GF-D8 (cell line): ENCODE results near the gene PSIP1.
"Not testable (repeated sequence)": the region's sequence is repeated elsewhere in the genome, so short reads cannot be mapped to it uniquely, and the experiment has no call there.

Source experiments
- DNase-seq: peaks from one replicate; lab custom pipeline; 2025; lab: John Stamatoyannopoulos, UW

The PSIP1 gene

GRCh38 chr9:15430920-15431844 lies 79.6 kb downstream of the PSIP1 start:
- DNase-seq = no peak

DNA sequence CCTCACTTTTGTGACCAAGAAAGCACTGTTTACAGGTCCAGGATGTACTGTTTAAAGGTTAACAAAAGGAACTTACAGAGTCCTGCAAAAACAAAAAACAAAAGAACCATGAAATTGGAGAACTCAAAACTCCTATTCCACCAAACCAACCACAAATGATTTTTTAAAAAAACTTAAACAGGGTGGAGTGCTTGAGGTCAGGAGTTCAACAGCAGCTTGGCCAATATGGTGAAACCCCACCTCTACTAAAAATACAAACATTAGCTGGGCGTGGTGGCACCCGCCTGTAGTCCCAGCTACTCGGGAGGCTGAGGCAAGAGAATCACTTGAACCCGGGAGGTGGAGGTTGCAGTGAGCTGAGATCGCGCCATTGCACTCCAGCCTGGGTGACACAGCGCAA lies 83.1 kb downstream of the PSIP1 start:
- not testable (repeated sequence) for DNase-seq

DNA sequence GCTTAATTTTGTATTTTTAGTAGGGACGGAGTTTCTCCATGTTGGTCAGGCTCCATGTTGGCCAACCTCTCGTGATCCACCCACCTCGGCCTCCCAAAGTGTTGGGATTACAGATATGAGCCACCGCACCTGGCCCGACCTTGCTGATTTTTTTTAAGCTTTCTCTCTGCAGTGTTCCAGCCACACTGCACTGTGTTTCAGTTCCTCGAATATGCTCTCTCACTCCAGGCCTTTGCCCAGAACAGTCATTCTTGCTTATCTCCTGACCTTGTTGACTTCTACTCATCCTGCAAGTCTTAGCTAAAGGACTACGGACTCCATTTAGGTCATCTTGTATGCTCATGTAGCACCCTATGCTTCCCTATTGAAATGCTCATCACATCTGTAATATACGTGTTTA lies 84.8 kb downstream of the PSIP1 start:
- no peak for DNase-seq

DNA sequence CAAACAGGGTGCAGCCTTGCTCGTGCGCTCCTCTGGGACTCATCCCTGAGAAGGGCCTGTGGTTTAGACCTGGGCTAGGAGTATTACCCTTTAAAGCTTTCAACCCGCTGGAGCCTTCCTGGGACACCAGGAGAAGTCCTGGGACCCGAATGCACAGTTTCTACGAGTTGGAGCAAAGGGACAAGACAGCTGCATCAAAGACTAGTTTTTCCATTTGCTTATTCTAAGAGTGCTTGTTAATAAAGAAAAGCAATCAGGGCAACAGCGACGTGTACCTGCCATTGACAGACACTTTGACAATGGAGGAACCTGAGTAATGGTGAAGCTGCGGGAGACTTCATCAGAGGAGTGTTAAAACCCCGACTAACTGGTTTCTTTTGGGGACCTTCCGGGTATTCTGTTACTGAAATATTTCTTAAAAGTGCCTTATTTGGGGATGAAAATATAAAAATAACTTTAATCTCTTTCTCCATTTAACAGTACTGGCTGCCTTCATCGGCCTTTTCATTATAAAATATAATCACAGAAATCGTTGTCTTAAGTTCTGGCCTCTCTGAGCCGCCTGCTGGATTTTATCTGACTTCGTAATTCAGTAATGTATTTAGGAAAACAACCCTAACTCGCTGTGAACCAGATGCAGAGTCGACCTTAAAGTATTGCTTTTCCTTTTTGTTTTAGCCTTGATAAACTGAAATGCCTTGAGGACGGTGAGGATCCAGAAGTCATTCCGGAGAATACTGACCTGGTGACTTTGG lies 87.4 kb downstream of the PSIP1 start:
- DNase-seq = no peak

GRCh38 chr9:15422372-15423230 lies 88.2 kb downstream of the PSIP1 start, which contains the start of gene SNAPC3:
Gene SNAPC3, plus strand, starts transcription at chr9:15422876. Its CDS starts 4 bp downstream, at chr9:15422880.
- DNase-seq = peak; percentile 90

GRCh38 chr9:15421990-15422371 lies 88.8 kb downstream of the PSIP1 start:
- DNase-seq = no peak

GRCh38 chr9:15421532-15421931 lies 89.2 kb downstream of the PSIP1 start:
- no peak for DNase-seq

DNA sequence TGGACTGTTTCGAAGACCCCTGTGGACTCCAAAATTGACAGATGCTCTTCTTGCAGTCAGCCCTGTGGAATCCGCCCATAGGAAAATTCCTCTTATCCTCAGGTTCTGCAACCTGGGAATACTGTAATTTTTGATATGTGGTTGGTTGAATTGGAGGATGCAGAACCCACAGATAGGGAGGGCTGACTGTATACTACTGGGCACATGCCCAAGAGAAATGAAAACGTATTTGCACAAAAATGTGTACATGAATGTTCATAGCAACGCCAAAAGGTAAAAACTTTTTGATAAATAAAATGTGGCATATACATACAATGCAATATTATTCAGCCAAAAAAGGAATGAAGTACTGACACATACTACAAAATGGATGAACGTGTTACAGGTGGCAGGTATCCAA lies 90.0 kb downstream of the PSIP1 start:
- no peak for DNase-seq

DNA sequence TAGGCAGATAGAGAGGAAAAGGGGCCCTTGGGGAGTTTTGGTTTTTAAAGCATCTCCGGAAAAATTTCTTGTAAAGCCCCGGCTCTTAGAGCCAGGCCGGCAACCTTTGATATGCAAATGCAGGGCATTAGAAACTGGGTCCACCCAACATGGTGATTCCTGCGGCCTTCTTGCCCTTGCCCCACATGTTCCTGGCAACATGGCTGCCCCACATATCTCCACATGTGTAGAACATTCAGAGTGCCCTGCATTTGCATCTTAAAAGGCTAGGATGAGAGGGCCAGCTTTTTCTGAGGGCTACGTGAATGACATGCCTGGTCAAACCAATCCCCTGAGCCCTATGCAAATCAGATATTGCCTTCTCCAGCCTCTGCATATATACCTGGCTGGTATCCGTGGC lies 93.1 kb downstream of the PSIP1 start:
- no peak for DNase-seq

GRCh38 chr9:15416880-15417279 lies 93.9 kb downstream of the PSIP1 start:
- no peak for DNase-seq
